K562 (cell line): ENCODE measurements around the gene SRCAP.

ENCODE experiments used
- ATF1 ChIP-seq, 2 experiments: fragments of 450-650 bp in 1 of 2; IDR thresholded peaks; 2 replicates each; pipeline ENCODE4 v1.6.1; 2016; ENCODE audit warnings: missing compliant biosample characterization in 1 of 2, missing genetic modification characterization in 1 of 2
- JUN ChIP-seq, 2 experiments: sonication (generic) in 1 of 2; formaldehyde crosslinking in 1 of 2; IDR thresholded peaks; 2 replicates each; pipeline versions ENCODE4 v1.6.1 to v1.8.0; 2012 to 2022; ENCODE audit warnings: borderline replicate concordance in 2 of 2, mild to moderate bottlenecking in 2 of 2, improper control_type of control experiment in 1 of 2, low read depth in 1 of 2, low read length in 1 of 2, missing genetic modification reagents in 1 of 2
- SNRNP70 ChIP-seq: fragments of 200-400 bp; formaldehyde crosslinking; optimal IDR thresholded peaks from 2 replicates; pipeline ENCODE3; 2017; ENCODE audit warnings: low read depth, low read length
- TAF15 ChIP-seq: fragments of 200-400 bp; formaldehyde crosslinking; IDR thresholded peaks from 2 replicates; pipeline ENCODE4 v1.6.1; 2017; ENCODE audit warnings: mild to moderate bottlenecking, low read depth, low read length, moderate library complexity
- ZNF395 ChIP-seq: fragments of 200-800 bp; sonication (Bioruptor generic); IDR thresholded peaks from 2 replicates; pipeline ENCODE4 v1.6.1; 2017; ENCODE audit warnings: missing genetic modification characterization, missing compliant biosample characterization

GRCh38 chr16:30780021-30780420 lies 81.0 kb downstream of the SRCAP start:
- TF ChIP-seq SNRNP70 (no peak), JUN (IDR thresholded peaks at IDR 0.05; ENCODE audit: borderline replicate concordance, low read depth, low read length) (no peak), JUN (CRISPR knock-in tag; IDR thresholded peaks at IDR 0.05; ENCODE audit: borderline replicate concordance) (no peak), ATF1 (CRISPR knock-in tag; IDR thresholded peaks at IDR 0.05) (no peak), ATF1 (tag; IDR thresholded peaks at IDR 0.05) (no peak), ZNF395 (no peak), TAF15 (no peak)
